ENCODE results near the gene CNTNAP2. TPM values are rescaled to one million over a fixed set of nuclear protein-coding genes. Genes with fewer than 3 reads are reported as not detected.

The CNTNAP2 gene
- total and polyA plus RNA-seq, 2 donors (not counting 1 experiment from before 2014, with no cell fraction given): not detected

DNA sequence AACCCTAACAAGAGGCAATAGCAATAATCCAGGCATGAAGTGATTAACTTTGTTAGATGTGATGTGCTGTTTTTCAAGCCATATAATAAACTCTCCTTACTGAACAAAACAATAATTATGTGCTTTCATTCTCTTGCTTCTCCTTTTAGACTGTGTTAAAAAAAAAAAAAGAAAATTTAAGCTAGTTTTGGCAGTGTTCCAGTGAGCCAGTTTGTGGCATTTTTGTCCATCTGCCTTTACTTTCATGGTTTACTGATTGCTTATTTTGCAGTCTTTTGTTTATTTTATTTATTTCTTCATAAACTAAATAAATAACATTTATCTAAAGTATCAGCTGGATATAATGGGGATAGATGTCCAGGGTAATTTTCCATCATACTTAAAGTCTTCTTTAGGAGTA is 625.3 kb downstream of the CNTNAP2 start:
- Histone ChIP-seq H3K79me2 (ENCODE audit: control insufficient read depth, insufficient read depth, low read length) (no peaks in the 10 kb centered on the region), H2AFZ (ENCODE audit: low read length) (no peak overlapping the region), H3K9ac (ENCODE audit: insufficient read depth, low read length) (no peak overlapping the region), H3K36me3 (ENCODE audit: control insufficient read depth, insufficient read depth, low read length) (no peaks in the 10 kb centered on the region), H3K4me2 (ENCODE audit: extremely low read depth, insufficient read depth, low read length) (no peak overlapping the region), H3K27me3 (ENCODE audit: control insufficient read depth, insufficient read depth, low read length) (no peaks in the 10 kb centered on the region), H3K27ac (ENCODE audit: insufficient read depth, low read length) (no peak overlapping the region), H3K4me3 (replicated peaks in 1 of 4; ENCODE audit: control extremely low read depth in 1 of 4, insufficient read depth in 1 of 4, low read depth in 3 of 4, low read length in 4 of 4) (no peak overlapping the region), H3K4me1 (ENCODE audit: control insufficient read depth, extremely low read depth, insufficient read depth, low read length) (no peaks in the 10 kb centered on the region), H3K9me3 (ENCODE audit: control insufficient read depth, insufficient read depth, low read depth, low read length) (no peaks in the 10 kb centered on the region), H4K20me1 (ENCODE audit: control insufficient read depth, extremely low read depth, insufficient read depth, low read length) (no peaks in the 10 kb centered on the region)
- TF ChIP-seq, protein P1, sequence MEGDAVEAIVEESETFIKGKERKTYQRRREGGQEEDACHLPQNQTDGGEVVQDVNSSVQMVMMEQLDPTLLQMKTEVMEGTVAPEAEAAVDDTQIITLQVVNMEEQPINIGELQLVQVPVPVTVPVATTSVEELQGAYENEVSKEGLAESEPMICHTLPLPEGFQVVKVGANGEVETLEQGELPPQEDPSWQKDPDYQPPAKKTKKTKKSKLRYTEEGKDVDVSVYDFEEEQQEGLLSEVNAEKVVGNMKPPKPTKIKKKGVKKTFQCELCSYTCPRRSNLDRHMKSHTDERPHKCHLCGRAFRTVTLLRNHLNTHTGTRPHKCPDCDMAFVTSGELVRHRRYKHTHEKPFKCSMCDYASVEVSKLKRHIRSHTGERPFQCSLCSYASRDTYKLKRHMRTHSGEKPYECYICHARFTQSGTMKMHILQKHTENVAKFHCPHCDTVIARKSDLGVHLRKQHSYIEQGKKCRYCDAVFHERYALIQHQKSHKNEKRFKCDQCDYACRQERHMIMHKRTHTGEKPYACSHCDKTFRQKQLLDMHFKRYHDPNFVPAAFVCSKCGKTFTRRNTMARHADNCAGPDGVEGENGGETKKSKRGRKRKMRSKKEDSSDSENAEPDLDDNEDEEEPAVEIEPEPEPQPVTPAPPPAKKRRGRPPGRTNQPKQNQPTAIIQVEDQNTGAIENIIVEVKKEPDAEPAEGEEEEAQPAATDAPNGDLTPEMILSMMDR (conservative IDR thresholded peaks at IDR 0.05 in 1 of 2, IDR thresholded peaks at IDR 0.05 in 1 of 2; ENCODE audit: low read depth in 1 of 2, low read length in 2 of 2): no peak
- TF ChIP-seq EZH2 (IDR thresholded peaks at IDR 0.05; ENCODE audit: low read length, missing control alignments): no peak
- DNase-seq (ENCODE audit: low read depth in 2 of 2): no peak

DNA sequence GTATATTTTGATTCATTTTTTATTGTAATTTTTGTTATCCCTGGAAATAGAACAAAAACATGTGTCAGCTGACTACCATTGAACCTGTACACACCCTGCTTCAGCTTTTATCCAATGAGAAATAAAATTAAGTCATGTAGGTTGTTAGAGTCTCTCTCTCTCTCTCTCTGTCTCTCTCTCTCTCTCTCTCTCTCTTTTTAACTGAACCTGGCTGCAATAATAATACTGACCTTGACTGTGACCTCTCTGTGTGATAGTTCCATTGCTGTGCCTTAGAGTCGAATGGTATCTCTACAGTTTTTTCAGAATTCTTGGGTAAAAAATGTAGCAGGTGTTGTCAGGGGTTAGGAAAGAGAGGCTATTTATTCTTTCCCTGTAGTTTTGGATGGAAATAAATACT is 637.8 kb downstream of the CNTNAP2 start:
- DNase-seq (ENCODE audit: low read depth in 2 of 2): no peak
- no peaks in the 10 kb centered on the region for H3K36me3 ChIP-seq (ENCODE audit: control insufficient read depth, insufficient read depth, low read length)

DNA sequence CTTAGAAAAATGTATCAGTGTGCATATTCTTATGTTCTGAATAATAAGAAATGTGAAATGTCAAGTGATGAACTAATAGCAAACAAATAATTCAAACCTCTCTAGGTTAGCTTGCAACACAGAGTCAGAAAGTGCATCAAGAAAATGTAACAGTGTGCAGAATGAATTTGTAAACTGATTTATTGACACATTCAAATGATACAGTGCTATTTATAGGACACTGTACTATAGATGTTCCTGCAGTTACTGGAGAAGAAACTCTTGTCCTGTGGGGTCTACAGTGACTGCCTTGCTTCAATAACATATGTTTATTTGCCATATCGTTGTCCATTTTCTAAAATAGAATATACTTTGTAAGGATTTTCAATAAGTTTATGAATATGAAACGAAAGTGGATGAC is 639.0 kb downstream of the CNTNAP2 start:
- H3K36me3 ChIP-seq (ENCODE audit: control insufficient read depth, insufficient read depth, low read length): no peaks in the 10 kb centered on the region
- no peak overlapping the region for H3K4me2 ChIP-seq (ENCODE audit: extremely low read depth, insufficient read depth, low read length)
- TF ChIP-seq, protein P1 (conservative IDR thresholded peaks at IDR 0.05 in 1 of 2, IDR thresholded peaks at IDR 0.05 in 1 of 2; ENCODE audit: low read depth in 1 of 2, low read length in 2 of 2): no peak
- TF ChIP-seq EZH2 (IDR thresholded peaks at IDR 0.05; ENCODE audit: low read length, missing control alignments): no peak
- no peak overlapping the region for H3K9ac ChIP-seq (ENCODE audit: insufficient read depth, low read length)
- no peaks in the 10 kb centered on the region for H3K27me3 ChIP-seq (ENCODE audit: control insufficient read depth, insufficient read depth, low read length)
- H3K4me1 ChIP-seq (ENCODE audit: control insufficient read depth, extremely low read depth, insufficient read depth, low read length): no peaks in the 10 kb centered on the region
- H3K4me3 ChIP-seq (replicated peaks in 1 of 4; ENCODE audit: control extremely low read depth in 1 of 4, insufficient read depth in 1 of 4, low read depth in 3 of 4, low read length in 4 of 4): no peak overlapping the region
- H2AFZ ChIP-seq (ENCODE audit: low read length): no peak overlapping the region
- H4K20me1 ChIP-seq (ENCODE audit: control insufficient read depth, extremely low read depth, insufficient read depth, low read length): no peaks in the 10 kb centered on the region
- no peaks in the 10 kb centered on the region for H3K79me2 ChIP-seq (ENCODE audit: control insufficient read depth, insufficient read depth, low read length)
- DNase-seq (ENCODE audit: low read depth in 2 of 2): no peak
- H3K9me3 ChIP-seq (ENCODE audit: control insufficient read depth, insufficient read depth, low read depth, low read length): no peaks in the 10 kb centered on the region
- H3K27ac ChIP-seq (ENCODE audit: insufficient read depth, low read length): no peak overlapping the region

More for the DNA sequence above, 637.8 kb downstream of the CNTNAP2 start:
- Histone ChIP-seq H3K4me3 (replicated peaks in 1 of 4; ENCODE audit: control extremely low read depth in 1 of 4, insufficient read depth in 1 of 4, low read depth in 3 of 4, low read length in 4 of 4) (no peak overlapping the region), H2AFZ (ENCODE audit: low read length) (no peak overlapping the region), H3K4me2 (ENCODE audit: extremely low read depth, insufficient read depth, low read length) (no peak overlapping the region), H3K9ac (ENCODE audit: insufficient read depth, low read length) (no peak overlapping the region), H3K4me1 (ENCODE audit: control insufficient read depth, extremely low read depth, insufficient read depth, low read length) (no peaks in the 10 kb centered on the region), H4K20me1 (ENCODE audit: control insufficient read depth, extremely low read depth, insufficient read depth, low read length) (no peaks in the 10 kb centered on the region), H3K9me3 (ENCODE audit: control insufficient read depth, insufficient read depth, low read depth, low read length) (no peaks in the 10 kb centered on the region), H3K27me3 (ENCODE audit: control insufficient read depth, insufficient read depth, low read length) (no peaks in the 10 kb centered on the region), H3K27ac (ENCODE audit: insufficient read depth, low read length) (no peak overlapping the region), H3K79me2 (ENCODE audit: control insufficient read depth, insufficient read depth, low read length) (no peaks in the 10 kb centered on the region)
- TF ChIP-seq, protein P1 (conservative IDR thresholded peaks at IDR 0.05 in 1 of 2, IDR thresholded peaks at IDR 0.05 in 1 of 2; ENCODE audit: low read depth in 1 of 2, low read length in 2 of 2): no peak
- no peak for TF ChIP-seq EZH2 (IDR thresholded peaks at IDR 0.05; ENCODE audit: low read length, missing control alignments)

Measured in fibroblast of lung (primary cell).